PC-9 (cell line): ENCODE measurements around the gene PPP2R3B.

Experiments
- EZH2 ChIP-seq: fragments of 200-600 bp; sonication (generic); IDR thresholded peaks from 2 replicates; pipeline ENCODE4 v1.8.0; 2017; ENCODE audit warnings: antibody characterized with exemption, low read depth
- TF ChIP-seq, protein P1 (sequence below): fragments of 200-600 bp; sonication (generic); conservative IDR thresholded peaks from 2 replicates; pipeline ENCODE4 v1.6.1; 2017; ENCODE audit warnings: mixed run types, antibody characterized with exemption, mild to moderate bottlenecking, moderate library complexity

DNA sequence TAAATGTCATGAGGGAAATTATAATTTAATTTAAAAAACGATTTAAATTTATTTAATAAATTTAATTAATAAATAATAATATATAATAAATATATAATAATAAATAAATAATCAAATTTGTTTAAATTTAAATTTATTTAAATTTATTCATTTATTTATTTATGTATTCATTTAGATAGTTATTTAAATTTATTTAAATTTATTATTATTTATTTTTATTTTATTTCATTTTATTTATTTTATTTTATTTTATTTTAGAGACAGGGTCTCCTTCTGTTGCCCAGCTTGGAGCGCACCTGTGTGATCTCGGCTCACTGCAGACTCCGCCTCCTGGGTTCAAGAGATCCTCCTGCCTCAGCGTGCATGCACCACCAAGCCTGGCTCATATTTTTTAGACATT is 18.4 kb upstream of the PPP2R3B start:
- TF ChIP-seq, protein P1, sequence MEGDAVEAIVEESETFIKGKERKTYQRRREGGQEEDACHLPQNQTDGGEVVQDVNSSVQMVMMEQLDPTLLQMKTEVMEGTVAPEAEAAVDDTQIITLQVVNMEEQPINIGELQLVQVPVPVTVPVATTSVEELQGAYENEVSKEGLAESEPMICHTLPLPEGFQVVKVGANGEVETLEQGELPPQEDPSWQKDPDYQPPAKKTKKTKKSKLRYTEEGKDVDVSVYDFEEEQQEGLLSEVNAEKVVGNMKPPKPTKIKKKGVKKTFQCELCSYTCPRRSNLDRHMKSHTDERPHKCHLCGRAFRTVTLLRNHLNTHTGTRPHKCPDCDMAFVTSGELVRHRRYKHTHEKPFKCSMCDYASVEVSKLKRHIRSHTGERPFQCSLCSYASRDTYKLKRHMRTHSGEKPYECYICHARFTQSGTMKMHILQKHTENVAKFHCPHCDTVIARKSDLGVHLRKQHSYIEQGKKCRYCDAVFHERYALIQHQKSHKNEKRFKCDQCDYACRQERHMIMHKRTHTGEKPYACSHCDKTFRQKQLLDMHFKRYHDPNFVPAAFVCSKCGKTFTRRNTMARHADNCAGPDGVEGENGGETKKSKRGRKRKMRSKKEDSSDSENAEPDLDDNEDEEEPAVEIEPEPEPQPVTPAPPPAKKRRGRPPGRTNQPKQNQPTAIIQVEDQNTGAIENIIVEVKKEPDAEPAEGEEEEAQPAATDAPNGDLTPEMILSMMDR = no peak
- TF ChIP-seq EZH2 = no peak
